Renal cortex interstitium (tissue), 11 donors: Measurements from ENCODE around the gene DUSP8. TPM values are rescaled to one million over a fixed set of nuclear protein-coding genes. Genes with fewer than 3 reads are reported as not detected.

Experiments
- DNase-seq, 11 donors: peaks; one replicate each; pipeline ENCODE4 v3.0.0-alpha.2; 2013; ENCODE audit warnings: low read depth in 9 of 11, low spot score in 4 of 11; ENCODE audit errors: extremely low read depth in 1 of 11
- polyA plus RNA-seq, 3 donors: library from polyadenylated mRNA; unstranded; fragments of 120-200 nt; gene quantifications; one replicate each; pipeline ENCODE4 v1.2.1, GENCODE V29; 2013; ENCODE audit not compliant: insufficient read length in 3 of 3

DUSP8 gene
- polyA plus RNA-seq, 3 donors: 2.5 to 6.6 (median 4.2) TPM

DNA sequence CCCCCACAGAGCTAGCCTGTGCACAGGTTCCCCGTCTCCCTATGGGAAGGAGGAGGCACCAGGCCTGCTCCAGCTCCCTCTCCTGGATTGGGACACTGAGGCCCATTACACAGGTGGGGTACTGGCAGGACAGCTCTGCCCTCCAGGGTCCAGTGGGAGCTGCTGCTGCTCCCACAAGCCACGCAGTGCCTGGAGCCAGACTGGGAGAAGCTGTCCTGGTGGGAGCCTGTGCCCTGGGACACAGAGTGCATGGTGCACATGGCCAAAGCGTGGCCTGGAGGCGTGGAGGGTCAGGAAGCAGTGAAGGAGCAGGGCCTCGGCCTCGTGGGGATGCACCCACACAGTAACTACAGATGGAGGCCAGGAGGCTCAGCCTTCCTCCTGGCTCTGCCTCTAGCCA lies 27.5 kb downstream of the DUSP8 start:
- DNase-seq: no peak

DNA sequence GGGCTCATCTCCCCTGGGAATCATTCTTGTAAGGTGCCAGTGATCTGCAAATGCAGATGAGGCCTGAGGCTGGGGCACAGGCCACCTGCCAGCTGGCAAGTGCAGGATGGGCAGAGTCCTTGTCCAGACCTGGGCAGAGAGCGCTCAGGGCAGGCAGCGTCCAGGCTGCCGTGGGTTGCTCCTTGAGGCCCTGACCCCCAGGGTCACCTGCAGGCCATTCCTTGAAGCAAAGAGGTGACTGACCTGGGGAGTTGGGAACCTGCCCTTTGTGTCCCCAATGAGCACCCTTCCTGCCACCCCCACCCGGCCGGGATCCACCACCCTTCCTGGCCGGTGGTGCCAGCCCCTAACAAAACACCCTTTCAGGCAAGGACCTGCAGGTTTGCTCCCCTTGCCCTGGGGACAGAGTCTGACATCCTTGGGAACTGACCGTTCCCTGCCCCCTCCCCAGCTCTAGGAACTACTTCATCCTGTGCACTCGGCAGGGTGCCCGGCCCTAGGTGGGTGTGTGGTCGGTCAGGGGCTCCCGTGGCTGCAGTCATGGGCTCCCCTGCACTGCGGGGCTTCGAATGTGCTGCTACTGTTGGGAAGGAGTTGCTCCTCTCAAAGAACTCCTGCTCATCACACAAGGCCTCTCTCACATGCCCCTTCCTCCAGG lies 28.3 kb downstream of the DUSP8 start:
- DNase-seq: no peak

DNA sequence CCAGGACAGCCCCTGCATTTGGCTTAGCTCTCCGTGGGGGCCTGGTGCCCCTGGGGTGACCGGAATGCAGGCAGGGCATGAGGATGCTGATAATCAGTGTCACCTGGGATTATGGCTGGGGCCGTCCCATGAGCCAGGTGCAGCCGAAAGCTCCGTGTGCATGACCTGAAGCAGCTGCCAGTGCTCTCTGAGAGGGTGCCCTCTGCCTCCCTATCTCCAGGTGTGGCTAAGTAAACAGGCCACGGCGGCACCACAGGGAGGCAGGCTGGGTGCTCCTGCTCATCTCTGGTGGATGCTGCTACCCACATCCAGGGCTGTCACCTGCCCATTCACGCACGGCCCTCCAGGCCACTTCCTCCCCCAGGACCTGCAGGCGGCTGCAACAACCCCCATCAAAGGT lies 29.8 kb downstream of the DUSP8 start:
- no peak for DNase-seq

DNA sequence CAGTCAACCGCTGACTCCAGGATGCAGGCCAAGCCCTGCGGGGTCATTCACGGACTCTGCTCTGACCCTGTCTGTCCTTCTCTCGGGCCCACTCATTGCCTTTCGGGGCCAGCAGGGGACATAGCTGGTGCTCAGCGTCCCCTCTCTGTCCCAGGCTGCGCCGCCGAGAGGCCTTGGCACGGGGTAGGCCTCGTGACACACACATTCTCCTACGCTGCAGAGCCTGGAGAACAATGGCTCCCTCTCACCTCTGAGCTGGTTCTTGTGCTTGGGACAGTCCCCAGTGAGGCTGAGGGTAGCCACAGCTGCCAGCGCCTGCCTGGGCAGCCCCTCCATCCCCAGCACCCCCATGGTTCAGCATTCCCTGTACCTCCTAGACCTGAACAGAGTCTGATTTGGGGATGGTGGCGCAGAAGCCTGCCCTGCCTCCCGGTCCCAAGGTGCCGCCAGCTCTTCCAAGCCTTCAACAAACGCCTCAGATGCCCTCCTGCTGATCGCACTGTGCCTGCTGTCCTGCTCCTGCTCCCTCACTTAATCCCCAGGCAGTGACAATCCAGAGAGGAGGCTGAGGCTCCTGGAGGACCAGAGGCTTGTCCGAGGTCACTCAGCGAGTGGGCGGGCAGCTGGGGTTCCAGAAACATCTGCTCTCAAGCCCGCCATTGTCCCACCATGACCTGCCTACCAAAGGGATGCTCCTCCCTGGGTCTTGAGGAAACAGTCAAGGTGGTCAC lies 30.4 kb downstream of the DUSP8 start:
- no peak for DNase-seq

DNA sequence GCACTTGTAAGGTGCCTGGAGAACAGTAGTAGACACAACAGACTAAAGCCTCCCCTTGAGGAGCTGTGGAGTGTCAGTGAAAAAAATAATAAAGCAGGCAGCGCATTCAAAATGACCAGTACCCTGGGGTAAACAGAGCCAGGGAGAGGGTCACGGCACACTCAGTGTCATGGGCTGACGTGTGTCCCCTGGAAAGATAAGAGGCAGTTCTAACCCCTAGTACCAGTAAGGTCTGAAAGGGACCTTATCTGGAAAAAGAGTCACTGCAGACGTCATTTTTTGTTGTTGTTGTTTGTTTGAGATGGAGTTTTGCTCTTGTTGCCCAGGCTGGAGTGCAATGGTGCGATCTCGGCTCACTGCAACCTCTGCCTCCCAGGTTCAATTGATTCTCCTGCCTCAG lies 32.0 kb downstream of the DUSP8 start:
- DNase-seq: no peak

DNA sequence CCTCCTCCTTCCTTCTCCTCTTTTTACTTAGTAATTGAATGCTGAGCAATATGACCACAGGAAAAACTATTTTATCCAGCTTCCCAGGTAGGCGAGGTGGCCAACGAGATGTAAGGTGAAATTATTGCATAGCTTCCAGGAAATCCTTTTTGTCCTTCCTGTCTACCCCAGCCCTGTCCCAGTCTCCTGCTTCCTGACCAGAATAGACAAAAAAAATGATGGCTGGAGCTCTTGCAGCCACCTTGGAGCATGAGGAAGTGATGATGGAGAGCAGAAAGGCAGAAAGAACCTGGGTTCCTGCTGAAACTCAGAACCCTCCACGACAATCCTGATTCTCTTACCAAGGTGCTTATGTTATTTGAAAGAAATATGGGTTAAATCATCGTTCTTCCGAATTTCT lies 33.9 kb downstream of the DUSP8 start:
- no peak for DNase-seq

DNA sequence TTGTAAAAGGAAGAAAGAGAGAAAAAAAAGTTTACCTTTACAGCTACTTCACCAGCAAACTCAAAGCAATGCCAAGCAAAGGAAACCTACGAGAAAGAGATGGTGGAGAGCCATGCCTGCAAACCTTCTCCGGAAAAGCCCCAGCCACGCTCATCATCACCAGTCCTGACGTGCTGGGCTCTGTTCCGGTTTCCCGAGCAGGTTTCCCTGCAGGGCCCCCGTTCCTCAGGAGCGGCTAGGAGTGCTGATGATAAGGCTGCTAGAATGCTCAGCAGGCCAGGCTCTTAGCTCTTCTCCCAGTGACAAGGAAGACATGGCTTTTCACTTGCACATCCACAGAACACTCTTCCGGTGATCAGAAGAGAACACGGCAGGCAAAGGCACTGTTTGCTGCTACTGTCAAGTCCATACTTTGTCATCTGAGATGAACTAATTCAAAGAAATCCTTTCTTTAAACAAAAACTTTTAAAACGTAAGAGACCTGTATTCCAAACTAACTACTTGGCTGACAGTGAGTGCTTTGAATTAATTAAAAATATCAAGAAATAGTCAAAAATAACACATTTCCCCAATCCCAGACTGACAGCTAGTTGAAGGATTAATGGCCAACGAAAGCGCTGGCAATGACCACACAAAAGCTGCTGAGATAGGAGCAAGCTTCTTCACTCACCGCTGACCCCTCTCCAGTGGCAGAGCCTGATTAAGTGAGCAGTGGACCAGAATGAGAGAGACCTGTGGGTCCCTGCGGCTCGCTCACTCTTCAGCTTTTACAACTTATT lies 35.8 kb downstream of the DUSP8 start:
- DNase-seq: no peak

DNA sequence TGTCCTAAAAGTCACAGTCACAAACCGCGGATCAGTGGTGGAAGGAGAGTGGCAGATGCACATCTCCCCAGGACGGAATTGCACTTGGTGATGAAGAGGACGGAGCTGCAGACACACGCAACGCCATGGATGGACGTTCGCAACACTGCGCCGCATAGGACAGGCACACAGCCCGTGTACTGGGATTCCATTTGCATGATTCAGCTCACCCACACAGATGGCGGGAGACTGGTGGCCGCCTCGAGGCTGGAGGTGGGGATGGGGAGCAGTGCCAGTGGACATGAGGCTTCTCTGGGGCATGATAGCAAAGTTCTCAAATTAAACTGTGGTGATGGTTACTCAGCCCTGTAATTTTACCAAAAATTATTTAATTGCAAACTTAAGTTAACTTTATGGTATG lies 37.4 kb downstream of the DUSP8 start:
- no peak for DNase-seq

DNA sequence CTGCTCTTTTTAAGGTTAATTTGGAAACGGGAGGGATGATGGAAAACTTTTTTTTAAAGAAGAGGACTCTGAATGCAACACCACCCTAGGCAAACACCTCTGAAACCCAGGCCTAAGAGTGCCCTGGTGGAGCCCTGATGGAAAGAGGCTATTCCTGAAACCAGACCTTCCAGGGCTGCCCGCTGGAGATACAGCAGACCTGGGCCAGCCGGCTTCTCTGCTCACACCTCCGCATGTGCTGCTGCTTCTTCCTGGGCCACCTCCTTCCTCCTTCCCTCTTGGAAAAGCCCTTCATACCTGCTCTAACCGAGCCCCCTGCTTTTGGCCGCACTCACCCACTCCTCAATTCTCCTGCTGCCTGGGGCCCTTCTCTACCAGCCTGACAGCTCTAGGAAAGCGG lies 37.9 kb downstream of the DUSP8 start:
- no peak for DNase-seq

DNA sequence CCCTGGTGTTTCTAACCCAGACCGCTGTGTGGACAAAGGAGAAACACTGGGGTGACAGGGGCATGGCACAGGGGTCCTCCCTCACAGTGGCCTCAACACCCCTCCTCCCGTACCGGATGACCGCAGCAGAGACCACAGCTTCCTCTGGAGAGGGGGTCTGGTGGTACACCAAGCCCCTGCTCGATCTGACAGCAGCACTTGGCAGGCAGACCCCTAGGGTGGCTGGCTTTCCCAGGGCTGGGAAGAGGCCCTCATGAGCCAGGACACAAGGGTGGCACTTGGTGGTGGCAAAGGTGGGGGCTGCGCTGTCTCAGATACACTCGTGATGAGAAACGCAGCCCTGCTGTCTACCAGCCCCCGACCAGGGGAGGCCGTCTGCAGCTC lies 38.7 kb downstream of the DUSP8 start:
- DNase-seq: no peak

DNA sequence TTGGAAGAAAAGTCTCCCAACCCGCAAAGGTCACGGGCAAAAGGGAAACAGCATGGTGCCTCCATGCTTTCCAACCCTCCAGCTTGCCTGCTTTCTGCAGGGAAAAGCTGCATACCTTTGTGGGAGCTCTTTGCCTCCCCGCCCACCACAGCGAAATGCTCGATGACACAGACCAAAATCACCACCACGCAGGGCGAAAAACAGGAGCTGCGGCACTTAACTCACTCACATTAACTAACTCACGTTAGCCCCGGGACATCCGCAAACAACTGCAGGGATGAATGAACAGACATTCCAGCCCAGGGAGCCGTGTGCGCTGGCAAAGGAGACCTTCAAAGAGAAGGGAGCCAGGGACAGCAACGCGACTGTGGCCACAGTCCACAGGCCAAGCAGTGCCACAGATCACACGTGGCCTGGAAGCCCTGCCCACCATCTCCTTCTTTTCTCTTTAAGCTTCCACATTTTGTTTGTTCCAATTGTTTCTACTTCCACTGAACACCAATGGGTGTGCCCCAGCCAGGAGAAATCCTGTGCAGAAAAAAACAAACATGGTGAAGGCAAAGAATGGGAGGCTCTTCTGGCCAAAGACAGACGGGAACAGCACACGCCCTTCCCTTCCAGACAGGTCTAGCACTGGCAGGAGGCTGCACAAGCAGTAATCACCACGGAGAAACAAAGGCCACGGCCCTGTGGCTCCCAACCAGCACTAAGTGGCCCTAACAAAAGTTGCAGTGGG lies 39.3 kb downstream of the DUSP8 start:
- no peak for DNase-seq

DNA sequence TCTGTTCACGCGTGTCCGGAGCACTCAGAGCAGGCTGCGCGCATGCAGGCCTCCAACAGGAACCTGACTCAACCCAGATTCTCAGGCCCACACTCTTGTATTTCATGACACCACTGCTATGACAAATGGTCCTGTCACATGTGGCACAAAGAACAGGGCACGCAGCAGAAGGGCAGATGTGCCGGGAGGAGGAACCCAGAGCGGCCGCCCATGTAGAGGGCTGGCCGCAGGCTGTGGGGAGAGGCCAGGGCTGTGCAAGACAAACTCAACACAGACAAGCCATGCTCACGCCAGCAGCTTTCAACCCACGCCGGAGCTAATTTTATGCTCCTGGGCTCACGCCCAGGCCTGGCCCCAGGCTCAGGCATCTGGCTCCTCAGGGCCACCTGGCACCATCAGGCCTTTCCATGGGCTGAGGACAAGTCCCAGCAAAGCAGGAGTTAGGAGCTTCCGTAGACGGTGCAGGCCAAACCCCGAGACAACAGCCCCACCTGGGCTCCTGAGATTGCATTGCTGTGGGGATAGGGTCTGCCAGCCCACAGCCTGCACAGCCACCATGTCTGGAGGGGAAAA lies 40.0 kb downstream of the DUSP8 start:
- DNase-seq: no peak

DNA sequence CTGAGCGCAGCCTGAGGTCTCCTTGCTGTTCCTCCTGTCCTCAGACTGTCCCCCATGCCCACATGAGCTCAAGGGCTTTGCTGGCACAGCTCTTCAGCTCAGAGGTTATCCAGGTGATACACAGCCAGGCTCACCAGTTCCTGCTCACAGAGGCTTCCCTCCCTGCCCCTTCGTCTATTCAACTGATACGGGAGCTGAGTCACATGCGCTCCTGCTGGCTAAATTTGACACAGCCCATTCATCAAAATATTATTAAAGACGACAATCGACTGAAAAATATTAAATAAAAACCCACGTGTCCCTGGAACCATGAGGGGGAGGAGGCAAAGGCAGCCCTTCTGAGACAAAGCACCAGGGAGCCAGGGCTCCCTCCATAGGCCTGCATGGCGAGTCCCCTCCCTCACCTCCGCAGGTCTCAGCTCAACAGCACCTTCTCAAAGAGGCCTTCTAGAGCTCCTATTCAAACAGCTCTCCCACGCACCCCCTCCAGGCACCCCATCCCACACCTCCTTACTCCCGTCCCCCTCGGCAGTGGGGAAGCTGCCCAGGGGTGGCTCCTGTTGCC lies 40.5 kb downstream of the DUSP8 start:
- DNase-seq: no peak

DNA sequence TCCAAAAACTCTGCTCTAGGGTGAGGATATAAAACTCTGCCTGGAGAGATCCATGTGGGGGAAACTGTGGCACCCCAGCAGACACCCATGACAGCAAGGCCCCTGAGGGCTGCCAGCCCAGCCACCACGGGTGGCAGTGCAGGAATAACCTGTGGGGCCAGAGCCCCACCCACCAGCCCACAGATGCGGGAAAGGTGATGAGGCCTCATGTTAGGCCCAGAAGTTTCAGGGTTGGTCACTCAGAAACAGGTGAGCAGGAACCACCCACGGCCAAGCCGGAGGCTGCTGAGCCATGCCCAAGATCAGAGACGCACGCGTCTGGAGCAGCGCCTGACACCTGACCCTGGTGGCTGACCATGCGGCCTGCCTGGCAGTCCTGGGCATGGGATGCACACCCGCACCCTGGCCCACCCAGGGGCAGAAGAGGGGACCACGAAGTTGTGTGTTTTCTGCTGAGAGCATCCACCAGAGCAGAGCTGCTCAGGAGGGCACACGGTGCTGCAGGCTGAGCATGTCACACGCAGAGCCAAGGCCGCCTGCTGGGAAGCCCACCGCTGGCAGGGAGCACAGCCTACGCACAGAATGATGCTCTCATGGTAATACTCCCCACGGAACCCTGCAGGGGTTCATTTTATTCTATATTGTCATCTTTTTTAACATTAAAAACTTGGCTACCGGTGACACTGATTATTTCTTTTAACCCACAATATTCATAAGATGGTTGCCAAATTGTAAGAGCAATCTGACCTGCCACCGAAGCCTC lies 41.2 kb downstream of the DUSP8 start:
- no peak for DNase-seq

DNA sequence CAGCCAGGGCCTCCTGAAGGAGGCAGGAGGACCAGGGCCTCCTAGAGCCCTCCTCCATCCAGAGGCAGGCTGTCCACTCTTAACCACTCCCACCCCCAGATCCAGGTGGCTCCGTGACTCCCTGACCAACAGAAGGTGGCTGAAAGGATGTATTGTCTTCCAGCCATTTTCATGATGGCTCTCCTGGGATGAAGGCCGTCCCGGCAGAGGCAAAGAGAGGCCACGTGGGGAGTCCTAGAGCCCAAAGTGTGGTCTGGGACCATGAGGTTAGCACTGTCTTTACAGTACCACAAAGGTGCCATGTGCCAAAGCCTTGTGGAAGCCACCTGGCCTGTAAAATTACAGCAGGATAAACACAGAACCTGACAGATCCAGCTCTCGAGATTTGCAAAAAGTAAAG lies 42.3 kb downstream of the DUSP8 start:
- DNase-seq: no peak

DNA sequence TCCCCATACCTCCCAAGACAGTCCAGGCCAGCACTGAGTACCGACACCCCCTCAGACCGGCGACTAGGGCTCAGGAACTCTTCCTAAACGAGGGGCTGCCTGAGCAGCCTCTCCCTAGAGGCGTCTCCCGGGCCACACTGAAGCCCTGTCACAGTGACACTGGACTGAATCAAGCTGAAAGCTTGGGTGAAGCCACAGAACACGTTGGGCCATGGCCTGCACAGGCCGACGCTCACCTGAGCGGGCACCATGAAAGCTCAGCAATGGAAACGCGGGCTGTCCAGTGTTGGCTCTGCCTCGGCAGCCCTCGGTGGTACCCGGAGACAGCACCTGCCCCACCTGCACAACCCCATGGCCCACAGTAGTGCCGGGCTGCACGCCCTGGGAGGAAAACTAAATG lies 42.8 kb downstream of the DUSP8 start:
- DNase-seq: no peak

DNA sequence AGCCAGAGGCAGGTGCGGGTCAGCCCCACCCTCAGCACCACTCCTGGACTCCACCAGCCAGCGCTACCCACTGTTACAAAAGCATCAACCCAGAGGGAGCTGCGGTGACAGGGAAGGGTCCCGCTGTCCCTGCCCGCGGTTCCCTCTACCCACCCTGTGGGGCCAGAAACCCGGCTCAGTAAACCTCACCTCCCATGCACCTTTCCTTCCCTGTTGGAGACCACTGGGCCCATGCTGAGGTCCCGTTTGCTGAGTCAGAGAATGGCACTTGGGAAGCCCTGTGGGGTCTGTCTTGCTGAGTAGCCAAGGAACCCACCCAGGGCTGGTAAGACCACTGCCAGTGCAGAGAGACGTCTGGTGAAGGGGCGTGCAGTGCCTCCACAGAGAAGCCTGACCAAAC lies 43.4 kb downstream of the DUSP8 start:
- no peak for DNase-seq

DNA sequence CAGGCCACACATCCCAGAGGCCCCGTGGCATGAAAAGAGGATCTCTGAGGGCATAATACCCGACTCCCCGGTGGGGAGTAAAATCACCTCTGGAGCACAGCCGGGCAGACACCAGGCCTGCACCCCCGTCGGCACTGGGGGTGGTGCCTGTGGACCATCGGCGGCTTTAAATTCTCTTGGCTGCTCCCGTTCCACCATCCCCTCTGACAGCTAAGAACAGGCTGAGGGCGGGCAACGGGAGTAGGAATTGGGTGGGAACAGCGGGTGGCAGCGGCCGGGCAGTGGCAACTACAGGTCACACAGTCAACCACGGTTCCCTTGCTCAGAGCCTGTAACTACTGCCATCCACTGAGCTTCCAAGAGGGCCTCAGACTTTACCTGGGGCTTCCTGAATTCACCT lies 45.3 kb downstream of the DUSP8 start:
- DNase-seq: no peak
